Stimulated activated CD4-positive, alpha-beta T cell treated with anti-CD3 and anti-CD28 coated beads, Interleukin-2, amount 100 ng/mL, for 24 hours (primary cell): ENCODE measurements around the gene RTKN2.
A peak's percentile ranks its signal among the peaks of the same experiment; 100 is the strongest.

ENCODE experiments used
- DNase-seq, 2 donors: peaks; one replicate each; pipeline ENCODE4 v3.0.0-alpha.2; 2020

RTKN2 gene

GRCh38 chr10:62214364-62214874 is 54.2 kb downstream of the RTKN2 start:
- no peak for DNase-seq

- no peak for DNase-seq
These were observed 62.8 kb downstream of the RTKN2 start for GRCh38 chr10:62205750-62206399.

GRCh38 chr10:62199584-62199983 is 69.1 kb downstream of the RTKN2 start:
- DNase-seq, result no peak

GRCh38 chr10:62196528-62196927 is 72.1 kb downstream of the RTKN2 start:
- no peak for DNase-seq

GRCh38 chr10:62195675-62195926 is 73.0 kb downstream of the RTKN2 start:
- DNase-seq, result no peak

GRCh38 chr10:62194924-62195674 is 73.5 kb downstream of the RTKN2 start:
- DNase-seq, result no peak

- DNase-seq, result no peak
These were observed 75.2 kb downstream of the RTKN2 start for GRCh38 chr10:62193479-62193878.

- DNase-seq, result no peak
These were observed 79.5 kb downstream of the RTKN2 start for GRCh38 chr10:62189131-62189530.

GRCh38 chr10:62188021-62188616 is 80.5 kb downstream of the RTKN2 start:
- no peak for DNase-seq

GRCh38 chr10:62186999-62187675 is 81.5 kb downstream of the RTKN2 start:
- DNase-seq, result no peak

- DNase-seq, result peak; percentile 34 to 55
These were observed 82.5 kb downstream of the RTKN2 start for GRCh38 chr10:62185919-62186692.

- no peak for DNase-seq
These were observed 84.5 kb downstream of the RTKN2 start for GRCh38 chr10:62183857-62184795.

GRCh38 chr10:62183442-62183841 is 85.2 kb downstream of the RTKN2 start:
- peak in 1 of 2 donors; percentile 30 for DNase-seq

- DNase-seq, result peak in 1 of 2 donors; percentile 16
These were observed 86.0 kb downstream of the RTKN2 start for GRCh38 chr10:62182595-62182994.

- no peak for DNase-seq
These were observed 86.5 kb downstream of the RTKN2 start for GRCh38 chr10:62182171-62182570.

GRCh38 chr10:62180677-62181076 is 88.0 kb downstream of the RTKN2 start:
- no peak for DNase-seq

GRCh38 chr10:62178568-62178967 is 90.1 kb downstream of the RTKN2 start:
- no peak for DNase-seq

GRCh38 chr10:62177111-62177510 is 91.5 kb downstream of the RTKN2 start:
- DNase-seq, result no peak

- no peak for DNase-seq
These were observed 93.4 kb downstream of the RTKN2 start for GRCh38 chr10:62175251-62175650.

- no peak for DNase-seq
These were observed 96.2 kb downstream of the RTKN2 start for GRCh38 chr10:62172465-62172864.

- no peak for DNase-seq
These were observed 96.9 kb downstream of the RTKN2 start for GRCh38 chr10:62171791-62172190.

- no peak for DNase-seq
These were observed 97.9 kb downstream of the RTKN2 start for GRCh38 chr10:62170732-62171131.
